AG09309 (cell line): ENCODE measurements around the gene ACACB.

Source experiments
- DNase-seq: peaks from one replicate; pipeline ENCODE4 v3.0.0-alpha.2; 2010; ENCODE audit warnings: low read depth
- H3K4me3 ChIP-seq: 2 replicates; pipeline ENCODE4 v1.5.1; 2011; ENCODE audit warnings: mild to moderate bottlenecking, low read depth, low read length, moderate library complexity; ENCODE audit not compliant: control insufficient read depth
- TF ChIP-seq, protein P1 (sequence below): IDR thresholded peaks from 2 replicates; pipeline ENCODE4 v1.5.1; 2011; ENCODE audit warnings: mild to moderate bottlenecking, low read depth, low read length, inconsistent platforms; ENCODE audit not compliant: insufficient read depth, control insufficient read depth; ENCODE audit errors: missing control alignments

ACACB gene

DNA sequence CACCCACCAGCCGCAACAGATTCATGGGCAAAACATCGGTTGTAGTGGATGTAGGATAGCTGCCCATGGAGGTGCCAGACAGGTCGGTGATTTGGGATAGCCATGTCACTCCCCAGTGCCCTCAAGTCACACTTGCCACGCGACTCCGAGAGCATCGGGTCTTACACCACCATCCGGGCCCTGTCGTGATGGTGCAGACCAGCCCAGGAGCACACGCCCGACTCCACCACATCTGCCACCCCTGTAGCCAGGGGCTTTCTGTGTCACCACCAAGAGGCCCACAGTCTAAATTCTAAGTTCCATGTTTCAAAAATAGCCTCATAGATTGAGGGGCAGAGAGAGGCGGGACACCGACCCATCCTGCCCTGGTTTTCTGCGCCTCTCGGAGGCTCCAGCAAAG, 174.7 kb downstream of the ACACB start:
- DNase-seq: no peak
- TF ChIP-seq, protein P1, sequence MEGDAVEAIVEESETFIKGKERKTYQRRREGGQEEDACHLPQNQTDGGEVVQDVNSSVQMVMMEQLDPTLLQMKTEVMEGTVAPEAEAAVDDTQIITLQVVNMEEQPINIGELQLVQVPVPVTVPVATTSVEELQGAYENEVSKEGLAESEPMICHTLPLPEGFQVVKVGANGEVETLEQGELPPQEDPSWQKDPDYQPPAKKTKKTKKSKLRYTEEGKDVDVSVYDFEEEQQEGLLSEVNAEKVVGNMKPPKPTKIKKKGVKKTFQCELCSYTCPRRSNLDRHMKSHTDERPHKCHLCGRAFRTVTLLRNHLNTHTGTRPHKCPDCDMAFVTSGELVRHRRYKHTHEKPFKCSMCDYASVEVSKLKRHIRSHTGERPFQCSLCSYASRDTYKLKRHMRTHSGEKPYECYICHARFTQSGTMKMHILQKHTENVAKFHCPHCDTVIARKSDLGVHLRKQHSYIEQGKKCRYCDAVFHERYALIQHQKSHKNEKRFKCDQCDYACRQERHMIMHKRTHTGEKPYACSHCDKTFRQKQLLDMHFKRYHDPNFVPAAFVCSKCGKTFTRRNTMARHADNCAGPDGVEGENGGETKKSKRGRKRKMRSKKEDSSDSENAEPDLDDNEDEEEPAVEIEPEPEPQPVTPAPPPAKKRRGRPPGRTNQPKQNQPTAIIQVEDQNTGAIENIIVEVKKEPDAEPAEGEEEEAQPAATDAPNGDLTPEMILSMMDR: no peak
- H3K4me3 ChIP-seq: no peak overlapping the region; the same call in 1 of the 2 replicates

GRCh38 chr12:109291521-109292341, 175.3 kb downstream of the ACACB start:
- peak overlapping the region; percentile 14 for H3K4me3 ChIP-seq
- DNase-seq: no peak
- TF ChIP-seq, protein P1: no peak

GRCh38 chr12:109292342-109292711, 175.9 kb downstream of the ACACB start:
- no peak overlapping the region for H3K4me3 ChIP-seq
- no peak for DNase-seq
- TF ChIP-seq, protein P1: no peak

- no peak for DNase-seq
- no peak overlapping the region for H3K4me3 ChIP-seq
- TF ChIP-seq, protein P1: no peak
Measured at GRCh38 chr12:109293106-109293505, 176.7 kb downstream of the ACACB start.

GRCh38 chr12:109294286-109294796, 178.0 kb downstream of the ACACB start:
- TF ChIP-seq, protein P1: no peak
- no peak for DNase-seq

DNA sequence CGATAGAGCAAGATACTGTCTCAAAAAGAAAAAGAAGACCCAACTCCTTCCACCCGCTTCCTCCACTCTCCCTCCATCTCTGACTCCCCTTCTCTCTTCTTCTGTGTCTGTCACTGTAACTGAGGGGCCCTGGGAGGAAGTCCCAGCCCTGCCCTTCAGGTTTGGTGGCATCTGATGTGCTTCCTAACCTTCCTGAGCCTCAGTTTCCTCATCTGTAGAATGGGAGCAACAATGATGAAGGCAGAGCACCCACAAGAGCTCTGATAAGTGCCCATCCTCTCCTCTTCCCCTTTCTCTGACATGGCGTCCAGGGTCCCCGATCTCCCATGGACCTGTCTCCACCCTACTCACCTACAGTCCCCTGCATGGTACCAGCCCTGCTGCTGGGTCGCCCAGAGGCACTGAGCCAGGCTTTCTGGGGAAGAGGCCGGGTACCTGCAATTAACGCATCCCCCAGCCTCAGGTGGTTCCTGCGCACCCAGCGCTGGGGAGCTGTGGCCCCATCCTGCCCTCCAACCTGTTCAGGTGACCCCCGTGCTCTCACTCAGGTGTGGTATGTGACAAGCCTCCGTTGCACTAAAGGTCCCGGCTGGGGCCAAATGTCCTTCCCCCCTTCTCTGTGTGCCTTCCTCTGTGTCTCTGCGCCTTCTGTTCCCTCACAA, 179.5 kb downstream of the ACACB start:
- TF ChIP-seq, protein P1: no peak
- DNase-seq: no peak
- H3K4me3 ChIP-seq: no peak overlapping the region

More at GRCh38 chr12:109294286-109294796, 178.0 kb downstream of the ACACB start:
- no peak overlapping the region for H3K4me3 ChIP-seq
